ENCODE data around the gene NUDT14. TPM values are rescaled to one million over a fixed set of nuclear protein-coding genes. Genes with fewer than 3 reads are reported as not detected.

Gene NUDT14
- total and polyA plus RNA-seq, 8 donors, result 15.2 to 62.6 (median 26.6) TPM; not detected in 1

- Histone ChIP-seq H3K4me3 (no peak overlapping the region), H3K4me1 (peaks cover 2 to 19% (median 14%) of the 10 kb centered on the region in 4 donors), H3K36me3 (no peaks in the 10 kb centered on the region), H3K9me3 (no peaks in the 10 kb centered on the region), H3K27me3 (peaks cover 0 to 38% (median 9%) of the 10 kb centered on the region in 3 donors), H3K27ac (no peak overlapping the region)
- WGBS, 5 donors, result 83 to 94% (median 85%) methylated on average over 8 to 10 of the region's 10 CpGs
- no peak for DNase-seq
- intact Hi-C loops (cut with DNase I; ENCODE audit: low total_unique reads), result no loop called here
- no peak for TF ChIP-seq CTCF (IDR thresholded peaks at IDR 0.05)
- TF ChIP-seq EP300 (IDR thresholded peaks at IDR 0.05), result no peak
Observed at GRCh38 chr14:105161964-105162668, 19.0 kb downstream of the NUDT14 start.

GRCh38 chr14:105161309-105161708 lies 19.8 kb downstream of the NUDT14 start:
- H3K27ac ChIP-seq, result no peak overlapping the region
- no peak for TF ChIP-seq EP300 (IDR thresholded peaks at IDR 0.05)
- no peak for TF ChIP-seq POLR2A (IDR thresholded peaks at IDR 0.05)
- no peak for TF ChIP-seq CTCF (IDR thresholded peaks at IDR 0.05)
- TF ChIP-seq POLR2AphosphoS5 (IDR thresholded peaks at IDR 0.05), result no peak
- no peaks in the 10 kb centered on the region for H3K9me3 ChIP-seq
- DNase-seq, result peak in 1 of 2 donors; percentile 59
- intact Hi-C loops (cut with DNase I; ENCODE audit: low total_unique reads), result no loop called here
- H3K27me3 ChIP-seq, result peaks cover 0 to 30% (median 2%) of the 10 kb centered on the region in 3 donors
- no peaks in the 10 kb centered on the region for H3K36me3 ChIP-seq
- H3K4me1 ChIP-seq, result peaks cover 0 to 12% (median 9%) of the 10 kb centered on the region in 4 donors
- no peak overlapping the region for H3K4me3 ChIP-seq
- WGBS, 5 donors, result 55 to 90% (median 73%) methylated on average over 4 to 15 of the region's 15 CpGs

- H3K4me1 ChIP-seq, result peaks cover 0 to 12% (median 8%) of the 10 kb centered on the region in 4 donors
- H3K9me3 ChIP-seq, result no peaks in the 10 kb centered on the region
- TF ChIP-seq EP300 (IDR thresholded peaks at IDR 0.05), result no peak
- intact Hi-C loops (cut with DNase I; ENCODE audit: low total_unique reads), result no loop called here
- peaks cover 0 to under 1% (median under 1%) of the 10 kb centered on the region in 4 donors for H3K36me3 ChIP-seq
- no peak for DNase-seq
- WGBS, 5 donors, result 71 to 87% (median 82%) methylated on average over 12 of the region's 12 CpGs
- no peak overlapping the region for H3K27ac ChIP-seq
- H3K27me3 ChIP-seq, result peaks cover 0 to 25% (median 0%) of the 10 kb centered on the region in 3 donors
- H3K4me3 ChIP-seq, result no peak overlapping the region
Observed at GRCh38 chr14:105160776-105161175, 20.3 kb downstream of the NUDT14 start.

GRCh38 chr14:105159344-105159743 lies 21.8 kb downstream of the NUDT14 start:
- Histone ChIP-seq H3K27me3 (peaks cover 0 to 11% (median 0%) of the 10 kb centered on the region in 3 donors), H3K9me3 (no peaks in the 10 kb centered on the region), H3K4me1 (no peaks in the 10 kb centered on the region), H3K36me3 (peaks cover 0 to 6% (median 6%) of the 10 kb centered on the region in 4 donors), H3K4me3 (no peak overlapping the region), H3K27ac (no peak overlapping the region)
- 65 to 84% (median 73%) methylated on average over 13 to 14 of the region's 14 CpGs for WGBS, 5 donors
- TF ChIP-seq CTCF (IDR thresholded peaks at IDR 0.05) (no peak), POLR2A (IDR thresholded peaks at IDR 0.05) (no peak), POLR2AphosphoS5 (IDR thresholded peaks at IDR 0.05) (no peak), EP300 (IDR thresholded peaks at IDR 0.05) (no peak)
- intact Hi-C loops (cut with DNase I; ENCODE audit: low total_unique reads), result no loop called here
- no peak for DNase-seq

GRCh38 chr14:105158794-105159193 lies 22.3 kb downstream of the NUDT14 start:
- no peak for DNase-seq
- Histone ChIP-seq H3K27me3 (peaks cover 0 to 5% (median 0%) of the 10 kb centered on the region in 3 donors), H3K27ac (no peak overlapping the region), H3K4me1 (no peaks in the 10 kb centered on the region), H3K4me3 (no peak overlapping the region), H3K36me3 (peaks cover 0 to 6% (median 6%) of the 10 kb centered on the region in 4 donors), H3K9me3 (no peaks in the 10 kb centered on the region)
- TF ChIP-seq CTCF (IDR thresholded peaks at IDR 0.05) (no peak), POLR2A (IDR thresholded peaks at IDR 0.05) (no peak), POLR2AphosphoS5 (IDR thresholded peaks at IDR 0.05) (no peak), EP300 (IDR thresholded peaks at IDR 0.05) (no peak)
- WGBS, 5 donors, result 79 to 88% (median 82%) methylated on average over 10 to 12 of the region's 12 CpGs
- intact Hi-C loops (cut with DNase I; ENCODE audit: low total_unique reads), result no loop called here
